ENCODE data around the gene NTMT1.

Gene NTMT1

DNA sequence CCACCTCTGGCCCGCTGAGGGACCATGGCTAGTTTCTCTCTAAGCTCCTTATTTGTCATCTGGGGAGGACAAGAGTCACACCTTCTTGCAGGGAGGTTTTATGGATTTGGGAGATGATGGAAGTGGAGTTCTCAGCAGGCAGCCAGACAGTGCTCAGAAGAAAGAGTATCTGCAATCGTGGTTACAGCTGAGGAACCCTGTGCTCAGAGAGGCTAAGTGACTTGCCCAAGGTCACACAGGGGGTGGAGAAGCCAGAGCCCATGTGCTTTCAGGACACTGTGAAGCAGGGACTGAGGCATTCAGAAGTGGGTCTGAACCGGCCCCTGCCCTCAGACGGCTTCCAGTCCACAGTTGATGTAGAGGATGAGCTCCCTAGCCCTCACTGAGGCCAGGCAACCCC, 50.3 kb downstream of the NTMT1 start:
- Histone ChIP-seq H3K4me2 (ENCODE audit: low read length) (no peak overlapping the region), H3K4me3 (ENCODE audit: low read depth, low read length) (no peak overlapping the region), H3K79me2 (no peaks in the 10 kb centered on the region), H3K27me3 (ENCODE audit: control insufficient read depth, insufficient read depth, low read length) (no peaks in the 10 kb centered on the region), H3K27ac (no peak overlapping the region), H3K9me3 (ENCODE audit: control insufficient read depth, low read length) (no peaks in the 10 kb centered on the region), H3K9ac (no peak overlapping the region), H3K36me3 (ENCODE audit: control insufficient read depth, insufficient read depth, low read length) (no peaks in the 10 kb centered on the region), H2AFZ (no peak overlapping the region), H3K4me1 (no peaks in the 10 kb centered on the region)
- TF ChIP-seq, protein P1, sequence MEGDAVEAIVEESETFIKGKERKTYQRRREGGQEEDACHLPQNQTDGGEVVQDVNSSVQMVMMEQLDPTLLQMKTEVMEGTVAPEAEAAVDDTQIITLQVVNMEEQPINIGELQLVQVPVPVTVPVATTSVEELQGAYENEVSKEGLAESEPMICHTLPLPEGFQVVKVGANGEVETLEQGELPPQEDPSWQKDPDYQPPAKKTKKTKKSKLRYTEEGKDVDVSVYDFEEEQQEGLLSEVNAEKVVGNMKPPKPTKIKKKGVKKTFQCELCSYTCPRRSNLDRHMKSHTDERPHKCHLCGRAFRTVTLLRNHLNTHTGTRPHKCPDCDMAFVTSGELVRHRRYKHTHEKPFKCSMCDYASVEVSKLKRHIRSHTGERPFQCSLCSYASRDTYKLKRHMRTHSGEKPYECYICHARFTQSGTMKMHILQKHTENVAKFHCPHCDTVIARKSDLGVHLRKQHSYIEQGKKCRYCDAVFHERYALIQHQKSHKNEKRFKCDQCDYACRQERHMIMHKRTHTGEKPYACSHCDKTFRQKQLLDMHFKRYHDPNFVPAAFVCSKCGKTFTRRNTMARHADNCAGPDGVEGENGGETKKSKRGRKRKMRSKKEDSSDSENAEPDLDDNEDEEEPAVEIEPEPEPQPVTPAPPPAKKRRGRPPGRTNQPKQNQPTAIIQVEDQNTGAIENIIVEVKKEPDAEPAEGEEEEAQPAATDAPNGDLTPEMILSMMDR (IDR thresholded peaks at IDR 0.05), result no peak

DNA sequence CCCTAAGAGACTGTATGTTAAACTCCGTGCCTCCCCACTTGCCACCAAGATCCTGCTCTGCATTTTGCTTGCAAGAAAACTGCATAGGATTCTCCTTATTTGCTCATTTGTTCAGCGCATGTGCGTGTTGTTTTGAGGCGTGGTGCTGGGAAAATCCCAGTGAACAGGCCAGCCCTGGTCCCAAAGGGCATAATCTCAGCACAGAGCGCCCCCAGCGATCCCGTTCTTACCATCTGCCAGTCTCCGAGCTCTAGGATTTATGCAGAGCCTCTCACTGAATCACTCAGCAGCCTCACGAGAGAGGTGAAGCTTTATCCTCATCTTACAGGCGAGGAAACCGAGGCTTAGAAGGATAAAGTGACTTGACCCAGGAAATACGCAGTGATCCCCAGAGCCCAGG, 51.0 kb downstream of the NTMT1 start:
- Histone ChIP-seq H2AFZ (no peak overlapping the region), H3K4me2 (ENCODE audit: low read length) (no peak overlapping the region), H3K79me2 (no peaks in the 10 kb centered on the region), H3K27me3 (ENCODE audit: control insufficient read depth, insufficient read depth, low read length) (no peaks in the 10 kb centered on the region), H3K4me1 (no peaks in the 10 kb centered on the region), H3K9ac (no peak overlapping the region), H3K9me3 (ENCODE audit: control insufficient read depth, low read length) (no peaks in the 10 kb centered on the region), H3K4me3 (ENCODE audit: low read depth, low read length) (no peak overlapping the region), H3K36me3 (ENCODE audit: control insufficient read depth, insufficient read depth, low read length) (no peaks in the 10 kb centered on the region), H3K27ac (no peak overlapping the region)
- TF ChIP-seq, protein P1 (IDR thresholded peaks at IDR 0.05), result no peak

DNA sequence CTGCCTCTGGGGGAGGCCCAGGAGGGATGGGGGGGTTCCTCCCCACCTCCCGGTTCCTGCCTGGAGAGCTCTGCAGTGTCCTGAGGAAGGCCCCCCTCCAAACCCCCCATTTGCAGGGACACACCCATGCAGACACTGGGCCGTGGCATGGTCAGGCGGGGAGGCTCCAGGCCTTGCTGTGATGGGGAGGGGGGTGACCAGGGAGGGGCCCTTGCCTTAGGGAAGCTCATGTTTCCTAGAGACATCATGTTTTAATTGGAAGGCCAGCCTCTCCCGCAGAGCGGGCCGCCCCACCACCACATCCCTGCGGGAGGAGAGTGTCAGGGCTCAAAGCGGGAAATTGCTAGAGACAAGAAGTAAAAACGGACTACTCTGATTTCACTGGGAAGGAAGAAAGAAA, 51.5 kb downstream of the NTMT1 start:
- Histone ChIP-seq H3K9ac (no peak overlapping the region), H3K27me3 (ENCODE audit: control insufficient read depth, insufficient read depth, low read length) (no peaks in the 10 kb centered on the region), H3K4me3 (ENCODE audit: low read depth, low read length) (no peak overlapping the region), H3K27ac (no peak overlapping the region), H3K4me2 (ENCODE audit: low read length) (no peak overlapping the region), H3K9me3 (ENCODE audit: control insufficient read depth, low read length) (no peaks in the 10 kb centered on the region), H3K36me3 (ENCODE audit: control insufficient read depth, insufficient read depth, low read length) (no peaks in the 10 kb centered on the region), H3K79me2 (no peaks in the 10 kb centered on the region), H2AFZ (no peak overlapping the region), H3K4me1 (no peaks in the 10 kb centered on the region)
- TF ChIP-seq, protein P1 (IDR thresholded peaks at IDR 0.05), result no peak

DNA sequence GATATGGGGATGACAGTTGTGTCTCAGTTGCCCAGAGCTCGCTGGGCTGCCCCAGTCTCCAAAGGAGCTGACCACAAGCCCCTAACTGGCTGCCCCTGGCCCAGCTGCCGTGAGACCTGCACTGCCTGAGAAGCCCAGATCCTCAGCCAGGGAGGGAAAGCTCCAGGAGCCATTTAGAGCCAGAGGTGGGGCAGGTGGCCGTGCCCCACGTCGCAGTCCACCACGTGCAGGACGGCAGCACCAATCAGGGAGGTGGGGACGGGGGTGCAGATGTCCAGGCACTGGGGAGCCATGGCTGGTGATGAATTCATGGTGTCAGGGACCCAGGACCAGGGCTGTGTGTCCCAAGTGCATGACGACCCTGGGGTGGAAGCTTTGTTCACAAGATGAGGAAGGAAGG, 52.9 kb downstream of the NTMT1 start:
- Histone ChIP-seq H3K79me2 (no peaks in the 10 kb centered on the region), H3K4me1 (no peaks in the 10 kb centered on the region), H3K4me2 (ENCODE audit: low read length) (no peak overlapping the region), H3K36me3 (ENCODE audit: control insufficient read depth, insufficient read depth, low read length) (no peaks in the 10 kb centered on the region), H3K27ac (no peak overlapping the region), H3K9me3 (ENCODE audit: control insufficient read depth, low read length) (no peaks in the 10 kb centered on the region), H3K27me3 (ENCODE audit: control insufficient read depth, insufficient read depth, low read length) (no peaks in the 10 kb centered on the region), H3K4me3 (ENCODE audit: low read depth, low read length) (no peak overlapping the region), H3K9ac (no peak overlapping the region), H2AFZ (no peak overlapping the region)
- TF ChIP-seq, protein P1 (IDR thresholded peaks at IDR 0.05), result no peak

DNA sequence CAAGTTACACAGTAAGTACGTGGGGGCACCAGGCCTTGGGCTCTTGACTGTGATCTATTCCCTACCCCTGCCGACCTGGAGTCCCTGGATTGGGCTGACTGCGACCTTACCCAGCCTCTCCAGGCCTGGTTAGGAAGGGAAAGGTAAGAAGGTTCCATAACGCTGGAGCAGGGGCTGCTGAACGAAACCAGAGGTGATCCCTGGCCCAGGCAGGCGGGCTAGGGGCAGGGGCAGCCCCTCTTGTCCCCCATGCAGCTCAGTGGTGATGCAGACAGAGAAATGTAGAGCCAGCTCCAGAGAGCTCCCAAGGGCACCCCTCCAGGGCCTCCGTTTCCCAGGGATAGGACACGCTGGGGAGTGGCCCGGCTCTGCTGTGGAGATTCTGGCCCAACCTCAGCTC, 53.6 kb downstream of the NTMT1 start:
- TF ChIP-seq, protein P1 (IDR thresholded peaks at IDR 0.05), result no peak

More for the DNA sequence above, 53.6 kb downstream of the NTMT1 start:
- Histone ChIP-seq H3K79me2 (no peaks in the 10 kb centered on the region), H3K9me3 (ENCODE audit: control insufficient read depth, low read length) (no peaks in the 10 kb centered on the region), H3K36me3 (ENCODE audit: control insufficient read depth, insufficient read depth, low read length) (no peaks in the 10 kb centered on the region), H3K27ac (no peak overlapping the region), H3K9ac (no peak overlapping the region), H3K4me1 (no peaks in the 10 kb centered on the region), H2AFZ (no peak overlapping the region), H3K4me2 (ENCODE audit: low read length) (no peak overlapping the region), H3K27me3 (ENCODE audit: control insufficient read depth, insufficient read depth, low read length) (no peaks in the 10 kb centered on the region), H3K4me3 (ENCODE audit: low read depth, low read length) (no peak overlapping the region)
